PC-3 (cell line): ENCODE results near the gene RGS2. TPM values are rescaled to one million over a fixed set of nuclear protein-coding genes. Genes with fewer than 3 reads are reported as not detected.

ENCODE experiments used
- ATAC-seq: fragments of 200-7000 bp; cut with Tn5 transposase; 2 replicates; pipeline ENCODE4 v1.9.1; 2020; ENCODE audit warnings: mild to moderate bottlenecking, moderate library complexity
- BruUV-seq: library from RNA; stranded (reverse); fragments of 400-500 nt; replicated peaks from 2 replicates; lab custom pipeline; 2021; lab: Mats Ljungman, UMichigan
- CTCF ChIA-PET: fragments of 300-600 bp; sonication (Branson Sonifier 250); formaldehyde crosslinking; loops from one replicate; lab custom pipeline; 2022; ENCODE audit warnings: antibody characterized with exemption; lab: Charles Lee
- POLR2A ChIA-PET: fragments of 300-600 bp; sonication (Branson Sonifier 250); formaldehyde crosslinking; loops from one replicate; lab custom pipeline; 2022; ENCODE audit warnings: antibody characterized with exemption; ENCODE audit not compliant: unreplicated experiment; lab: Charles Lee
- DNase-seq: peaks from one replicate; pipeline ENCODE4 v3.0.0-alpha.2; 2015
- H2AFZ ChIP-seq: fragments of 300-600 bp; sonication (generic); 2 replicates; pipeline ENCODE4 v1.6.0; 2016; ENCODE audit warnings: antibody characterized with exemption, low read length
- H3F3A ChIP-seq: fragments of 300-600 bp; sonication (generic); one replicate; pipeline ENCODE4 v1.6.0; 2017; ENCODE audit warnings: antibody characterized with exemption, low read length, control low read depth, mild to moderate bottlenecking; ENCODE audit not compliant: unreplicated experiment
- H3K27ac ChIP-seq: fragments of 300-600 bp; sonication (generic); 2 replicates; pipeline ENCODE4 v1.5.1; 2016; ENCODE audit warnings: mild to moderate bottlenecking, low read length
- H3K27me3 ChIP-seq: fragments of 300-600 bp; sonication (generic); 2 replicates; pipeline ENCODE4 v1.6.1; 2016; ENCODE audit warnings: low read length, mixed read lengths
- H3K36me3 ChIP-seq: fragments of 300-600 bp; sonication (generic); 2 replicates; pipeline ENCODE4 v1.6.1; 2016; ENCODE audit warnings: low read depth, mixed run types, low read length, mixed read lengths
- H3K4me1 ChIP-seq: fragments of 300-600 bp; sonication (generic); 2 replicates; pipeline ENCODE4 v1.5.1; 2016; ENCODE audit warnings: low read length; ENCODE audit not compliant: insufficient read depth
- H3K4me2 ChIP-seq: fragments of 300-600 bp; sonication (generic); 2 replicates; pipeline ENCODE4 v1.6.0; 2016; ENCODE audit warnings: low read length
- H3K4me3 ChIP-seq: fragments of 300-600 bp; sonication (generic); 2 replicates; pipeline ENCODE4 v1.5.1; 2016; ENCODE audit warnings: mild to moderate bottlenecking, low read length, mixed read lengths
- H3K79me2 ChIP-seq: fragments of 300-600 bp; sonication (generic); 2 replicates; pipeline ENCODE4 v1.6.1; 2017; ENCODE audit warnings: low read length, mixed read lengths
- H3K9ac ChIP-seq: fragments of 300-600 bp; sonication (generic); 2 replicates; pipeline ENCODE4 v1.6.0; 2016; ENCODE audit warnings: mild to moderate bottlenecking, low read length
- H3K9me2 ChIP-seq: fragments of 300-600 bp; sonication (generic); replicated peaks from 2 replicates; pipeline ENCODE4 v1.6.1; 2016; ENCODE audit warnings: mixed run types, low read length, mixed read lengths
- H3K9me3 ChIP-seq: fragments of 300-600 bp; sonication (generic); 2 replicates; pipeline ENCODE4 v1.6.1; 2016; ENCODE audit warnings: low read length, mixed read lengths
- H4K20me1 ChIP-seq: fragments of 300-600 bp; sonication (generic); 2 replicates; pipeline ENCODE4 v1.6.1; 2016; ENCODE audit warnings: low read length, mixed read lengths
- EZH2 ChIP-seq: fragments of 300-600 bp; sonication (generic); IDR thresholded peaks from one replicate; pipeline ENCODE4 v1.6.1; 2017; ENCODE audit warnings: antibody characterized with exemption, mild to moderate bottlenecking, low read length; ENCODE audit not compliant: unreplicated experiment
- EZH2phosphoT487 ChIP-seq: fragments of 300-600 bp; sonication (generic); IDR thresholded peaks from 2 replicates; pipeline ENCODE4 v1.6.1; 2018; ENCODE audit warnings: mild to moderate bottlenecking, antibody characterized with exemption, low read length, borderline replicate concordance
- intact Hi-C: fragments of 100-400 bp; cut with micrococcal nuclease; formaldehyde crosslinking; loops from 2 replicates; pipeline ENCODE4 v1.9.0; 2023
- total RNA-seq: library from RNA; depleted of rRNA; stranded (reverse); fragments of >200 nt; gene quantifications from 2 replicates; pipeline ENCODE4 v1.2.3, GENCODE V29; 2014
- TF ChIP-seq, protein P1 (sequence below): fragments of 300-600 bp; sonication (generic); conservative IDR thresholded peaks from 2 replicates; pipeline ENCODE4 v1.5.1; 2017; ENCODE audit warnings: antibody characterized with exemption, low read depth, mild to moderate bottlenecking, low read length

The RGS2 gene
- total RNA-seq, 1 experiment from 2014 or later, result 163 TPM

- no peak overlapping the region for H3K4me3 ChIP-seq
- peak; percentile 91 for DNase-seq
- peak overlapping the region; percentile 96; the same call in 1 of the 2 replicates for H3K4me2 ChIP-seq
- intact Hi-C loops, result loop anchor here (1.0 to 10.0 kb wide), 6 partner anchors 43 to 329 kb away; no protein-coding TSS in a partner anchor
- ChIA-PET CTCF (interaction anchor here (3.2 kb wide), 1 partner anchor 213 kb away, joined by 10 read pairs; no protein-coding TSS in a partner anchor), POLR2A (no interaction called here)
- H3K27me3 ChIP-seq, result no peaks in the 10 kb centered on the region
- TF ChIP-seq EZH2phosphoT487, result no peak
- TF ChIP-seq, protein P1, sequence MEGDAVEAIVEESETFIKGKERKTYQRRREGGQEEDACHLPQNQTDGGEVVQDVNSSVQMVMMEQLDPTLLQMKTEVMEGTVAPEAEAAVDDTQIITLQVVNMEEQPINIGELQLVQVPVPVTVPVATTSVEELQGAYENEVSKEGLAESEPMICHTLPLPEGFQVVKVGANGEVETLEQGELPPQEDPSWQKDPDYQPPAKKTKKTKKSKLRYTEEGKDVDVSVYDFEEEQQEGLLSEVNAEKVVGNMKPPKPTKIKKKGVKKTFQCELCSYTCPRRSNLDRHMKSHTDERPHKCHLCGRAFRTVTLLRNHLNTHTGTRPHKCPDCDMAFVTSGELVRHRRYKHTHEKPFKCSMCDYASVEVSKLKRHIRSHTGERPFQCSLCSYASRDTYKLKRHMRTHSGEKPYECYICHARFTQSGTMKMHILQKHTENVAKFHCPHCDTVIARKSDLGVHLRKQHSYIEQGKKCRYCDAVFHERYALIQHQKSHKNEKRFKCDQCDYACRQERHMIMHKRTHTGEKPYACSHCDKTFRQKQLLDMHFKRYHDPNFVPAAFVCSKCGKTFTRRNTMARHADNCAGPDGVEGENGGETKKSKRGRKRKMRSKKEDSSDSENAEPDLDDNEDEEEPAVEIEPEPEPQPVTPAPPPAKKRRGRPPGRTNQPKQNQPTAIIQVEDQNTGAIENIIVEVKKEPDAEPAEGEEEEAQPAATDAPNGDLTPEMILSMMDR, result peak; percentile 76
- no peaks in the 10 kb centered on the region for H3K9me2 ChIP-seq
- H3K36me3 ChIP-seq, result peaks cover 12% of the 10 kb centered on the region
- peak; percentile 2; the same call in 1 of the 2 replicates for ATAC-seq
- H3K79me2 ChIP-seq, result peaks cover 33% of the 10 kb centered on the region
- peaks cover 22% of the 10 kb centered on the region for H3K4me1 ChIP-seq
- H3F3A ChIP-seq, result no peaks in the 10 kb centered on the region
- H3K9ac ChIP-seq, result peak overlapping the region; percentile 81; the same call in 1 of the 2 replicates
- no TSS peak for BruUV-seq
- H3K9me3 ChIP-seq, result no peaks in the 10 kb centered on the region
- H4K20me1 ChIP-seq, result peaks cover 19% of the 10 kb centered on the region
- peak overlapping the region; percentile 73 for H3K27ac ChIP-seq
- H2AFZ ChIP-seq, result no peak overlapping the region
Measured at GRCh38 chr1:192805832-192806323, 3.0 kb upstream of the RGS2 start.

GRCh38 chr1:192807211-192808162, 1.4 kb upstream of the RGS2 start:
- no peak for TF ChIP-seq EZH2
- TF ChIP-seq, protein P1, result peak; percentile 45
- H3K27me3 ChIP-seq, result no peaks in the 10 kb centered on the region
- peak overlapping the region; percentile 84 for H2AFZ ChIP-seq
- H3K4me2 ChIP-seq, result peak overlapping the region; percentile 96
- H3K9me2 ChIP-seq, result no peaks in the 10 kb centered on the region
- H3K27ac ChIP-seq, result peak overlapping the region; percentile 73
- peaks cover 26% of the 10 kb centered on the region for H3K4me1 ChIP-seq
- H3K4me3 ChIP-seq, result peak overlapping the region; percentile 86
- TSS peak; percentile 52 for BruUV-seq
- H3K36me3 ChIP-seq, result peaks cover 22% of the 10 kb centered on the region
- ChIA-PET CTCF (interaction anchor here (0.6 to 3.2 kb wide), 6 partner anchors 105 to 330 kb away, joined by 3 to 10 read pairs (median 4); no protein-coding TSS in a partner anchor), POLR2A (interaction anchor here (0.5 to 0.6 kb wide), 5 partner anchors 53 to 331 kb away, joined by 3 to 4 read pairs (median 3); no protein-coding TSS in a partner anchor)
- ATAC-seq (peak; percentile 16), DNase-seq (peak; percentile 69)
- intact Hi-C loops, result loop anchor here (1.0 to 10.0 kb wide), 6 partner anchors 107 to 331 kb away; partner anchors contain the start of gene CDC73
- H3K79me2 ChIP-seq, result peaks cover 43% of the 10 kb centered on the region
- H4K20me1 ChIP-seq, result peaks cover 28% of the 10 kb centered on the region
- H3F3A ChIP-seq, result no peaks in the 10 kb centered on the region
- peak overlapping the region; percentile 81 for H3K9ac ChIP-seq
- H3K9me3 ChIP-seq, result no peaks in the 10 kb centered on the region
